GM21390 (cell line): ENCODE measurements around the gene ARMC8.

Experiments used
- ATAC-seq: cut with Tn5 transposase; IDR thresholded peaks from one replicate; pipeline ENCODE4 v1.9.1; 2021; ENCODE audit not compliant: unreplicated experiment

ARMC8 gene

DNA sequence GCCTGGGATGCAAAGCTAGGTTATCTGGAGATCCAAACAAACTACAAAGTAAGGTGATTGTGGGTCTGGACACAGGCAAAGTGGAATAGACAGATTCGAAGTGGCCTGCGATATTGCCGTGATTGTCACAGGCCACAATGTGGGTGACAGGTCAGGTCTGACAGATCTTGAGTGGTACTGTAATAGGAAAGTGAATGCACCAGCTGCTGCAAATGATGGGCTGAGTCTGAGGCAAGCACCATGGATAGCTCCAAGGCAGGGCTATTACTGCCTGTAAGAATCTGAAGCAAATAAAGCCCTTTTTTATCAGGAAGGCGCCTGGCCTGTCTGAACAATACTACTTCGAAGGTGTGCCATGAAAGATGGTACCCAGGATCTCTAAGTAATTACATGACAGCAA lies 10.0 kb downstream of the ARMC8 start:
- ATAC-seq, result no peak

DNA sequence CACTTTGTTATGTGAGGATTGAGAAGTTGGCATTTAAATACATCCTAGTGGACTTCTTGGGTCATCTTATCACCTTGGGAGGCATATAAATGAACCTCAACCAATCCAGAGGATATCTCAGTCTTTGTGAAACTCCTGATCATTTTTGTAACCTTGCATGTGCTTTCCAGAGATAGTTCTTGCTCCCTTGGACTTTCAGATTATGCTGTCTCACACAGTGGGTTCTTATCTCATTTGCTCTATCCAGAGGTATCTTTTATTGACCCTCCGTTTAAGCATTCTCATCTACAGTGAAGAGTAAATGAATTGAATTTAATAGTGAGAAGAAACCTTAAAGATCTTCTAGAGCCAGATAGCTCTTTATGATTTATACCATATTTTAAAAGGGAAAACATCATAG lies 10.4 kb downstream of the ARMC8 start:
- ATAC-seq, result no peak

DNA sequence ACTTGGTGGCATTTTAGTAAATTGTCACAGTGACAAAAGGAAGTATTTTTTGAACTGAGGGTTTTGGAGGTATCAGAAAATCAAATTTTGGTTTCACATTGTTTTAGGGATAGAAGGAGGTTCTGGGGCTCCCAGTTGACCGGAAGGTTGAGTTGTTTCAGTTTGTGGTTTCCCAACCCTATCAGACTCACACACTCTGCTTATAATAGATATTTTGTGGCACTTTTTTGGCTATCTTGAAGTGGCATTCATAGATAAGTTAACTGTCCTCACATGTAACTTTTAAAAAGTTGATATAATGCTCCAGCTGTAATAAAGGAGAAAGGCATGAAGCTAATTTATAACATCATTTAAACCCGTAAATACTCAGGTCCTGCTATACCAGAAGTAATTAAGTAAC lies 12.8 kb downstream of the ARMC8 start:
- ATAC-seq, result peak; percentile 78

- no peak for ATAC-seq
Measured at GRCh38 chr3:138200424-138200823, 13.3 kb downstream of the ARMC8 start.

- ATAC-seq, result no peak
Measured at GRCh38 chr3:138202945-138203701, 16.0 kb downstream of the ARMC8 start.

DNA sequence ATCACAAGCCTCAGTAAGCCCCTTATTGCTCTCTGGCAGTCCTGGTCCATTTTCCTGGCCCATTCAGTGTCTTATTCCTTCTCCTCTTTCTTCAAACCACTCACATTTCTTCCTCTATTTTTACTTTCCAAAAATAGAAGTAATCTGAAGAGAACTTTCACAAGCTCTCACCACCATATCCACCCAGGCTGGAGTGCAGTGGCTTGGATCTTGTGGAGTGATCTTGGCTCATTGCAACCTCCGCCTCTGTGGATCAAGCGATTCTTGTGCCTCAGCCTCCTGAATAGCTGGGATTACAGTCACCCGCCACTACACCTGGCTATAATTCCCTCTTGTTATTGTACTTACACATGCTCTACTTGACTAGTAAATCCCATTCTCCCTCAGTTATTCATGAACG lies 16.8 kb downstream of the ARMC8 start:
- no peak for ATAC-seq

- no peak for ATAC-seq
Measured at GRCh38 chr3:138205527-138205926, 18.4 kb downstream of the ARMC8 start.

DNA sequence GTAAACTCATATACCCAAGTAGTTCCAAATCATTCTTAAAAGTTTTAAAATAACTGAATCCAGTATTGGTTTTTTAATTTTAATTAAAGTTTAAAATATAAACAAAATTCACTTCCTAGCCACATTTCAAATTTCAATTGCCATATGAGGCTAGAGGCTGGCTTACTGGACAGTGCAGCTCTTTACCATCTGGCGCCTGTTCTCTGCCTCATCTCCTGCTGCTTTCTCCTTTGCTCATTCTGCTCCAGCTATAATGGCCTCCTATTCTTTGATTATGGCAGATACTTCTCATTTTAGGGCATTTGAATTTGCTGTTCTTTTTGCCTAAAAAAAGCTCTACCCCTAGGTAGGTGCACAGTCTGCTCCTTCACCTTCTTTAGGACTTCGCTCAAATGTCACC lies 19.1 kb downstream of the ARMC8 start:
- no peak for ATAC-seq

DNA sequence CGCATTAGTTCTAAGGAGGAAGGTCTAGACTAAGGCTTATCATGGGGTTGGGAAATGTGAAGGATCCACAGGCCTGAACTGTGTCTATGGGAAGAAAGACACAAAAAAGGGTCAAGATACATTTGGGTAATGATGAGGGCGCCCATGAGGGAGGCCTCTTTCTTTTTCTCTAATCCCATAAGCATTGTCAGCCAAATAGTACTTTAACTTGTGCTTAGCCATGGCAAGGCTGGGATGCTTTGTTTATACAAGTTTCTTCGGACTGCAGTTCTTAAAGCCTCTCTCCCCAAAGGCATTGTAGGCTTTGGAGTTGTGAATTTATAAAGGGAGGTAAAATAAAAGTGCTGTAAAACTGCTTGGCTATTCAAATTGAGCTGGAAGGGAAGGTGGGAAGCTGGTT lies 23.4 kb downstream of the ARMC8 start:
- ATAC-seq, result no peak

- ATAC-seq, result no peak
Measured at GRCh38 chr3:138213398-138214085, 26.4 kb downstream of the ARMC8 start.

- no peak for ATAC-seq
Measured at GRCh38 chr3:138219255-138219654, 32.2 kb downstream of the ARMC8 start.

GRCh38 chr3:138220242-138220641 lies 33.1 kb downstream of the ARMC8 start:
- ATAC-seq, result no peak

- ATAC-seq, result no peak
Measured at GRCh38 chr3:138220788-138221187, 33.7 kb downstream of the ARMC8 start.

- no peak for ATAC-seq
Measured at GRCh38 chr3:138222131-138222941, 35.2 kb downstream of the ARMC8 start.

DNA sequence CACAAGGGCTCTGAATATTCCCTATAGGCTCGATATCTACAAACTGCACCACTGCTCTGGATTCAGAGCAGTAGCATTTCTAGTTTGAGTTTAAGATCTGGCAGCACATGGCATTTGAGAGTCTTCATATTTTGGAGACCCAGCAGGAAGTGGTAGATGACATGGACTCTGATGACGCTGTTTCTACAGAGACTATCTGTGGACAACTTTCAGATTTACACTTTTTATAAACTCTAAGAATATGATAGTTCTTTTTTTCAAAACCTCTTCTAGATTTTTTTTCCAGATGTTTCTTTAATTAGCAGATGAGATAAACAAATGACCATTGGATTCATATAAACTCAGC lies 35.8 kb downstream of the ARMC8 start:
- no peak for ATAC-seq

- ATAC-seq, result no peak
Measured at GRCh38 chr3:138227650-138228049, 40.5 kb downstream of the ARMC8 start.

GRCh38 chr3:138230525-138230924 lies 43.4 kb downstream of the ARMC8 start:
- no peak for ATAC-seq

DNA sequence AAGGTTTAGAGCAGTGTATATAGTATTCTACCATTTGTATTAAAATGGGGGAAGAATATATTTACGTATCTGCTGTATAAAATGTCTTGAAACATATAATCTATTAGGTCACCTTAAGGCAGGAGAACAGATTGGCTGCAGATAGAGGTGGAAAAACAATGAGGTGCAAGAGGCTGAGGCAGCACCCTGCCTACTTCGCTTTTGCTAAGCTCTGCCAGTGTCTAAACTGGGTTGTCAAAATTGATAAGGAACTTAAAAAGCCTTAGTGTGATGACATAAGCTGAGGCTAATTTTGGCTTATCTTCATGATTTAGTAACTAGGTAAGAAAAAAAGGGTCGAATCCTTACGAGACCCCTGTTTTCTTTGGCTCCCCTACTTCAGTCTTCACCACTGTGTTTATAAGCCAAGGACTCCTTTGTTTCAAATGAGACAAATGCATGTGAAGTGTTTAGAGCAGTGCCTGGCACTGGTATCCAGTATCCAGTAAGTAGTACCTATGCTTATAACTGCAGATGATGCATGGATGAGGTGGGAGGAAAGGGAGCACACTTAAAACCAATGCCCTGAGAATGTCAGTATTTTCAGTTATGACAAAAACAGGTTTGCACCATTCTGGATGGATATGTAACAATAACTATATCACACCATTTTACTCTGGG lies 45.7 kb downstream of the ARMC8 start:
- ATAC-seq, result no peak

GRCh38 chr3:138234401-138235179 lies 47.5 kb downstream of the ARMC8 start:
- ATAC-seq, result no peak

- no peak for ATAC-seq
Measured at GRCh38 chr3:138238711-138239110, 51.6 kb downstream of the ARMC8 start.

GRCh38 chr3:138241061-138241460 lies 54.0 kb downstream of the ARMC8 start:
- ATAC-seq, result no peak
